BJ (cell line): Measurements from ENCODE around the gene DTNB. TPM values are rescaled to one million over a fixed set of nuclear protein-coding genes. Genes with fewer than 3 reads are reported as not detected.

Experiments
- CTCF ChIA-PET: fragments of 350-600 bp; formaldehyde crosslinking; extraction: SDS; loops from one replicate; lab custom pipeline; 2021; ENCODE audit warnings: antibody characterized with exemption, inconsistent platforms; lab: Yijun Ruan, JAX
- POLR2A ChIA-PET: fragments of 300-600 bp; sonication (Branson Sonifier 250); formaldehyde crosslinking; extraction: SDS; loops from one replicate; lab custom pipeline; 2021; ENCODE audit warnings: antibody characterized with exemption; lab: Charles Lee
- DNase-seq: peaks from one replicate; pipeline ENCODE4 v3.0.0-alpha.2; 2011; ENCODE audit warnings: low read depth
- H3K27me3 ChIP-seq: 2 replicates; pipeline ENCODE4 v1.6.0; 2011; ENCODE audit warnings: low read length; ENCODE audit not compliant: control insufficient read depth, insufficient read depth
- H3K36me3 ChIP-seq: 2 replicates; pipeline ENCODE4 v1.5.1; 2011; ENCODE audit warnings: low read length; ENCODE audit not compliant: control insufficient read depth, insufficient read depth
- H3K4me3 ChIP-seq: 2 replicates; pipeline ENCODE4 v1.5.1; 2011; ENCODE audit warnings: low read depth, mild to moderate bottlenecking, control low read depth, low read length
- CTCF ChIP-seq: IDR thresholded peaks from 2 replicates; pipeline ENCODE4 v1.5.1; 2011; ENCODE audit warnings: low read depth, mild to moderate bottlenecking, control low read depth, inconsistent platforms, low read length, moderate library complexity; ENCODE audit not compliant: insufficient read depth
- polyA plus RNA-seq: library from polyadenylated mRNA; depleted of rRNA; stranded (reverse); fragments of >200 nt; gene quantifications from 2 replicates; pipeline ENCODE4 v1.2.3, GENCODE V29; 2011

DTNB gene
- polyA plus RNA-seq, 1 experiment: 7.7 TPM

GRCh38 chr2:25332571-25332970 lies 340.8 kb downstream of the DTNB start:
- POLR2A ChIA-PET: no interaction called here
- Histone ChIP-seq H3K27me3 (no peaks in the 10 kb centered on the region), H3K4me3 (no peak overlapping the region), H3K36me3 (no peaks in the 10 kb centered on the region)
- DNase-seq: no peak
- CTCF ChIA-PET: interaction anchor here (1.9 kb wide), 1 partner anchor 10 kb away, joined by 6 read pairs; the partner anchor contains the start of gene DNMT3A
- no peak for TF ChIP-seq CTCF

- Histone ChIP-seq H3K36me3 (no peaks in the 10 kb centered on the region), H3K4me3 (no peak overlapping the region), H3K27me3 (no peaks in the 10 kb centered on the region)
- ChIA-PET POLR2A (no interaction called here), CTCF (interaction anchor here (1.9 kb wide), 1 partner anchor 11 kb away, joined by 6 read pairs; the partner anchor contains the start of gene DNMT3A)
- no peak for TF ChIP-seq CTCF
- DNase-seq: no peak
These were observed 341.6 kb downstream of the DTNB start for GRCh38 chr2:25331686-25332365.

- ChIA-PET POLR2A (no interaction called here), CTCF (interaction anchor here (1.6 kb wide), 1 partner anchor 11 kb away, joined by 4 read pairs; the partner anchor contains the start of gene DNMT3A)
- Histone ChIP-seq H3K27me3 (no peaks in the 10 kb centered on the region), H3K36me3 (peaks cover 2% of the 10 kb centered on the region), H3K4me3 (no peak overlapping the region)
- TF ChIP-seq CTCF: no peak
- DNase-seq: no peak
These were observed 342.4 kb downstream of the DTNB start for GRCh38 chr2:25330937-25331336.

- TF ChIP-seq CTCF: no peak
- Histone ChIP-seq H3K4me3 (no peak overlapping the region), H3K36me3 (peaks cover 2% of the 10 kb centered on the region), H3K27me3 (no peaks in the 10 kb centered on the region)
- DNase-seq: no peak
- POLR2A ChIA-PET: no interaction called here
- CTCF ChIA-PET: interaction anchor here (1.6 kb wide), 1 partner anchor 12 kb away, joined by 4 read pairs; the partner anchor contains the start of gene DNMT3A
These were observed 343.1 kb downstream of the DTNB start for GRCh38 chr2:25330273-25330672.

GRCh38 chr2:25328152-25329085 lies 345.0 kb downstream of the DTNB start:
- ChIA-PET POLR2A (no interaction called here), CTCF (interaction anchor here (0.5 to 0.7 kb wide), 2 partner anchors 12 to 599 kb away, joined by 3 to 4 read pairs; no protein-coding TSS in a partner anchor)
- no peak overlapping the region for H3K4me3 ChIP-seq
- peaks cover 2% of the 10 kb centered on the region for H3K36me3 ChIP-seq
- no peaks in the 10 kb centered on the region for H3K27me3 ChIP-seq
- no peak for DNase-seq
- no peak for TF ChIP-seq CTCF
